GM19328 (cell line): ENCODE results near the gene SDCCAG8.

Experiments
- ATAC-seq: cut with Tn5 transposase; IDR thresholded peaks from one replicate; pipeline ENCODE4 v1.9.1; 2021; ENCODE audit warnings: mild to moderate bottlenecking, moderate library complexity; ENCODE audit not compliant: unreplicated experiment

SDCCAG8 gene

GRCh38 chr1:243497939-243498681 is 242.3 kb downstream of the SDCCAG8 start:
- no peak for ATAC-seq

- ATAC-seq, result no peak
Observed at GRCh38 chr1:243499248-243499647, 243.4 kb downstream of the SDCCAG8 start.

GRCh38 chr1:243499711-243500110 is 243.9 kb downstream of the SDCCAG8 start:
- no peak for ATAC-seq

- ATAC-seq, result no peak
Observed at GRCh38 chr1:243500512-243500911, 244.7 kb downstream of the SDCCAG8 start.

GRCh38 chr1:243501002-243501401 is 245.2 kb downstream of the SDCCAG8 start:
- ATAC-seq, result no peak

- ATAC-seq, result no peak
Observed at GRCh38 chr1:243503155-243503554, 247.3 kb downstream of the SDCCAG8 start.

- ATAC-seq, result peak; percentile 65
Observed at GRCh38 chr1:243505986-243506689, 250.3 kb downstream of the SDCCAG8 start.

GRCh38 chr1:243507001-243507671 is 251.3 kb downstream of the SDCCAG8 start:
- ATAC-seq, result no peak

GRCh38 chr1:243507672-243508302 is 251.9 kb downstream of the SDCCAG8 start:
- no peak for ATAC-seq

- ATAC-seq, result no peak
Observed at GRCh38 chr1:243508303-243508713, 252.5 kb downstream of the SDCCAG8 start.

- ATAC-seq, result no peak
Observed at GRCh38 chr1:243508943-243509342, 253.1 kb downstream of the SDCCAG8 start.

GRCh38 chr1:243510928-243511327 is 255.1 kb downstream of the SDCCAG8 start:
- no peak for ATAC-seq

GRCh38 chr1:243513726-243514491 is 258.1 kb downstream of the SDCCAG8 start:
- ATAC-seq, result no peak

- no peak for ATAC-seq
Observed at GRCh38 chr1:243514927-243515326, 259.1 kb downstream of the SDCCAG8 start.

GRCh38 chr1:243520831-243521230 is 265.0 kb downstream of the SDCCAG8 start:
- ATAC-seq, result no peak

GRCh38 chr1:243523766-243524165 is 267.9 kb downstream of the SDCCAG8 start:
- ATAC-seq, result no peak

- no peak for ATAC-seq
Observed at GRCh38 chr1:243525085-243525487, 269.2 kb downstream of the SDCCAG8 start.

GRCh38 chr1:243526180-243526579 is 270.3 kb downstream of the SDCCAG8 start:
- ATAC-seq, result no peak

- no peak for ATAC-seq
Observed at GRCh38 chr1:243528459-243529121, 272.7 kb downstream of the SDCCAG8 start.

- ATAC-seq, result no peak
Observed at GRCh38 chr1:243529512-243529911, 273.7 kb downstream of the SDCCAG8 start.
